Gastrocnemius medialis (tissue), 4 donors: ENCODE results near the gene HOXD10. TPM values are rescaled to one million over a fixed set of nuclear protein-coding genes. Genes with fewer than 3 reads are reported as not detected.

Experiments
- ATAC-seq, 2 donors: fragments of 150-250 bp; one replicate each; pipeline ENCODE4 v1.9.1; 2016
- DNase-seq, 2 donors: peaks; one replicate each; pipeline ENCODE4 v3.0.0-alpha.2; 2019
- H3K27ac ChIP-seq, 4 donors: fragments of 200-600 bp; sonication (generic); 1 replicate in 1 of 4; 2 replicates in 3 of 4; pipeline ENCODE4 v1.5.1; 2016 to 2018; ENCODE audit warnings: mild to moderate bottlenecking in 2 of 4, moderate library complexity in 1 of 4
- H3K27me3 ChIP-seq, 3 donors: fragments of 200-600 bp; sonication (generic) in 2 of 3; 1 replicate in 1 of 3; 2 replicates in 2 of 3; pipeline versions ENCODE4 v1.5.1 to v1.6.0; 2016 to 2019; ENCODE audit warnings: mild to moderate bottlenecking in 1 of 3, moderate library complexity in 1 of 3
- H3K36me3 ChIP-seq, 2 donors: fragments of 200-600 bp; sonication (generic) in 1 of 2; one replicate each; pipeline ENCODE4 v1.5.1; 2017 to 2018
- H3K4me1 ChIP-seq, 2 donors: fragments of 200-600 bp; sonication (generic) in 1 of 2; one replicate each; pipeline ENCODE4 v1.5.1; 2016 to 2017; ENCODE audit warnings: mild to moderate bottlenecking in 2 of 2
- H3K4me3 ChIP-seq, 4 donors: fragments of 200-600 bp; sonication (generic) in 3 of 4; 1 replicate in 1 of 4; 2 replicates in 3 of 4; pipeline ENCODE4 v1.5.1; 2016 to 2019; ENCODE audit warnings: mild to moderate bottlenecking in 2 of 4
- H3K9me3 ChIP-seq, 3 donors: fragments of 200-600 bp; sonication (generic) in 2 of 3; 1 replicate in 1 of 3; 2 replicates in 2 of 3; pipeline ENCODE4 v1.5.1; 2016 to 2019
- POLR2A ChIP-seq, 2 donors: fragments of 450-650 bp; IDR thresholded peaks; one replicate each; pipeline ENCODE4 v1.6.1; 2017; ENCODE audit warnings: antibody characterized with exemption in 2 of 2, mild to moderate bottlenecking in 2 of 2, moderate library complexity in 2 of 2
- in situ Hi-C, 4 donors: fragments of 200-750 bp; cut with MboI; loops; one replicate each; pipeline versions ENCODE4 v1.15.0 to v1.8.0; 2017; ENCODE audit warnings: low sequenced_read_pairs in 4 of 4
- intact Hi-C: fragments of 100-400 bp; cut with DNase I; formaldehyde crosslinking; loops from one replicate; pipeline ENCODE4 v1.15.1; 2023; ENCODE audit warnings: low total_unique reads
- total RNA-seq, 4 donors: library from RNA; depleted of rRNA; stranded (reverse); fragments of >200 nt; gene quantifications; one replicate each; pipeline versions ENCODE4 v1.1.0 to v1.2.3, GENCODE V29; 2016
- TF ChIP-seq, protein P1 (sequence below), 5 experiments: fragments of 450-650 bp in 3 of 5; fragments of 200-600 bp in 2 of 5; sonication (generic) in 2 of 5; IDR thresholded peaks in 4 of 5; conservative IDR thresholded peaks in 1 of 5; 1 replicate in 4 of 5; 2 replicates in 1 of 5; pipeline ENCODE4 v1.5.1; 2016 to 2019; ENCODE audit warnings: antibody characterized with exemption in 5 of 5, mild to moderate bottlenecking in 3 of 5, moderate library complexity in 3 of 5

HOXD10 gene
- total RNA-seq, 4 donors from 2014 or later, result 0.15 TPM; not detected in 3

GRCh38 chr2:176158186-176158591, 41.6 kb downstream of the HOXD10 start:
- intact Hi-C loops, result no loop called here
- peaks cover 45 to 74% (median 65%) of the 10 kb centered on the region in 3 donors for H3K27me3 ChIP-seq

DNA sequence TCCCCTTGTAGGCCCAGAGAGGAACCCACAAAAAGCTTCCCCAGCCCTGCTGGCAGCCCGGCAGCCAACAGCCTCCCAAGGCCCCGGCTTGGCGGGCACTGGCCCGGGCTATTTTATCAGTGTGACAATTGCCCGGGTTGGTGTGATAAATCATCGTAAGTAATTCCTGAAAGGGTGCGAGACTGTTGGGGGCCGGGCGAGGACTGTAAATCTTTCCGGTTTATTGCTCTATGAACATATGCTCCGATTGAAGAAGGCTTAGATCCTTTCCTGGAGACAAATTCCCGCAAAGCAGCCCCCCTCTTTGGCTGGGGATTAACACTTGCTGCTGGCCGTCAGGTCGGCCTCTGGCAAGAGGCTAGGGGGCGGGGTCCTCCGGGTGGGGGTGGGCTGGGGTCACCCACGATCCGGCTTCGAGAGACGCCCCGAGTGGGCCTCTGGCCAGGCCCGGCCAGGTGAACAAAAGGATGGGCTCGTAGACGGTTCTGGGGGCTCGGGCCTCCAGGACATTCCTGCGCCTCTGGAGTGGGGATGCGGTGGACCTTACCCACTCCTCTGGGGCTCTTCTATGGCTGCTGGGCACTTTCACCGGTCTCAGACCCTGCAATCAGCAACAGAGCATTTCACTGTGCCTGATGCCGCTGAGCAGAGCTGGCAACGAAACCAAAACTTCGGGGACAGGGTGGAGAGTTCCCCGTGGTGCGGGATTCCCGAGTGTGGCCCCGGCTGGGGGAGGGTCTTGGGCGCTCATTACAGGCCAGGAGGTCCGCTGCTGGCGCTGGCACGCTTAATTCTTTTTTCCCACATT, 42.5 kb downstream of the HOXD10 start:
- TF ChIP-seq POLR2A (IDR thresholded peaks at IDR 0.05), result no peak
- TF ChIP-seq, protein P1, sequence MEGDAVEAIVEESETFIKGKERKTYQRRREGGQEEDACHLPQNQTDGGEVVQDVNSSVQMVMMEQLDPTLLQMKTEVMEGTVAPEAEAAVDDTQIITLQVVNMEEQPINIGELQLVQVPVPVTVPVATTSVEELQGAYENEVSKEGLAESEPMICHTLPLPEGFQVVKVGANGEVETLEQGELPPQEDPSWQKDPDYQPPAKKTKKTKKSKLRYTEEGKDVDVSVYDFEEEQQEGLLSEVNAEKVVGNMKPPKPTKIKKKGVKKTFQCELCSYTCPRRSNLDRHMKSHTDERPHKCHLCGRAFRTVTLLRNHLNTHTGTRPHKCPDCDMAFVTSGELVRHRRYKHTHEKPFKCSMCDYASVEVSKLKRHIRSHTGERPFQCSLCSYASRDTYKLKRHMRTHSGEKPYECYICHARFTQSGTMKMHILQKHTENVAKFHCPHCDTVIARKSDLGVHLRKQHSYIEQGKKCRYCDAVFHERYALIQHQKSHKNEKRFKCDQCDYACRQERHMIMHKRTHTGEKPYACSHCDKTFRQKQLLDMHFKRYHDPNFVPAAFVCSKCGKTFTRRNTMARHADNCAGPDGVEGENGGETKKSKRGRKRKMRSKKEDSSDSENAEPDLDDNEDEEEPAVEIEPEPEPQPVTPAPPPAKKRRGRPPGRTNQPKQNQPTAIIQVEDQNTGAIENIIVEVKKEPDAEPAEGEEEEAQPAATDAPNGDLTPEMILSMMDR (IDR thresholded peaks at IDR 0.05 in 4 of 5, conservative IDR thresholded peaks at IDR 0.05 in 1 of 5), result no peak
- Histone ChIP-seq H3K36me3 (no peaks in the 10 kb centered on the region), H3K9me3 (no peaks in the 10 kb centered on the region), H3K4me3 (peak overlapping the region in 1 of 4 donors; percentile 51), H3K4me1 (peaks cover 4 to 5% of the 10 kb centered on the region in 2 donors), H3K27ac (no peak overlapping the region), H3K27me3 (peaks cover 47 to 82% (median 73%) of the 10 kb centered on the region in 3 donors)
- DNase-seq (no peak), ATAC-seq (no peak)
- in situ Hi-C loops (no loop called here), intact Hi-C loops (no loop called here)

More at GRCh38 chr2:176158186-176158591, 41.6 kb downstream of the HOXD10 start:
- DNase-seq (no peak), ATAC-seq (no peak)
- Histone ChIP-seq H3K9me3 (no peaks in the 10 kb centered on the region), H3K36me3 (no peaks in the 10 kb centered on the region), H3K4me1 (peaks cover 4 to 5% of the 10 kb centered on the region in 2 donors), H3K27ac (no peak overlapping the region), H3K4me3 (peak overlapping the region in 1 of 4 donors; percentile 41)
- in situ Hi-C loops, result no loop called here
- no peak for TF ChIP-seq POLR2A (IDR thresholded peaks at IDR 0.05)
- TF ChIP-seq, protein P1 (IDR thresholded peaks at IDR 0.05 in 4 of 5, conservative IDR thresholded peaks at IDR 0.05 in 1 of 5), result no peak

DNA sequence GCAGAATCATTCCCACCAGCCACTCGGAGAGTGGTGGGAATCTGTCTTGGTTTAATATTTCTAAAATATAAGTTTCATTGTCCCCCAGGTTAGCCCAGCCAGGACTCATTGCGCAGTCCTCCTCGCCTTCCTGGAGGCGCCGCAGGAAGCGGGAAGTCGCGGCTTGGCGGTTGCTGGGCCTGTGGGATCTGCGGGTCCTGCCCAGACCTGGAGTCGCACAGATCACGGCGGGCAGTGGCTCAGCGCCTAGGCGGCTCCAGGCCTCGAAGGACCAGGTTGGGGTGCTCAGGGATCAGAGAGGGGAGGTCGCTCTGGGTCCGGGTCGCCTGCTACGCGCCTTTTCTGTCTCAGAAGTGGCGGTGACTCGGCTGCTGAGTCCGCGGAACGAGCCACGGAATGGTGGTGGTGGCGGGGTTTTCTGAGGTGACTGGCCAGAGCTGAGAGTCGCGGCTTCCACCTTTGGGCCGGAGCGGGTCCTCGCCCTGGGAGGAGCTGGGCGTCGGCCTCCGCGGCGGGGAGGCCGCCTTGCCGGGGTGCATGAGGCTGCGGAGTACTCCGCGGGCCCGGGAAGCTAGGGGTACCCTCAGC, 43.2 kb downstream of the HOXD10 start:
- no peak for DNase-seq
- TF ChIP-seq, protein P1 (IDR thresholded peaks at IDR 0.05 in 4 of 5, conservative IDR thresholded peaks at IDR 0.05 in 1 of 5), result no peak
- no peak for TF ChIP-seq POLR2A (IDR thresholded peaks at IDR 0.05)
- H3K36me3 ChIP-seq, result no peaks in the 10 kb centered on the region
- H3K27me3 ChIP-seq, result peaks cover 54 to 89% (median 80%) of the 10 kb centered on the region in 3 donors
- no peak for ATAC-seq
- H3K4me1 ChIP-seq, result peaks cover 4 to 5% of the 10 kb centered on the region in 2 donors
- H3K9me3 ChIP-seq, result no peaks in the 10 kb centered on the region
- in situ Hi-C loops, result no loop called here
- H3K4me3 ChIP-seq, result peak overlapping the region in 3 of 4 donors; percentile 14 to 51 (median 25)
- intact Hi-C loops, result no loop called here
- H3K27ac ChIP-seq, result no peak overlapping the region

GRCh38 chr2:176160251-176160985, 43.8 kb downstream of the HOXD10 start:
- peaks cover 4 to 5% of the 10 kb centered on the region in 2 donors for H3K4me1 ChIP-seq
- H3K36me3 ChIP-seq, result no peaks in the 10 kb centered on the region
- H3K27me3 ChIP-seq, result peaks cover 55 to 91% (median 86%) of the 10 kb centered on the region in 3 donors
- intact Hi-C loops, result no loop called here
- no peak overlapping the region for H3K27ac ChIP-seq
- ATAC-seq (no peak), DNase-seq (no peak)
- peak overlapping the region in 3 of 4 donors; percentile 14 to 51 (median 25) for H3K4me3 ChIP-seq
- H3K9me3 ChIP-seq, result no peaks in the 10 kb centered on the region
- in situ Hi-C loops, result no loop called here
- TF ChIP-seq, protein P1 (IDR thresholded peaks at IDR 0.05 in 4 of 5, conservative IDR thresholded peaks at IDR 0.05 in 1 of 5), result no peak
- no peak for TF ChIP-seq POLR2A (IDR thresholded peaks at IDR 0.05)
